Stimulated activated CD4-positive, alpha-beta T cell treated with anti-CD3 and anti-CD28 coated beads, Interleukin-4, amount 100 ng/mL, for 1 hour (primary cell): ENCODE measurements around the gene JADE3.
"Not testable (repeated sequence)": the region's sequence is repeated elsewhere in the genome, so short reads cannot be mapped to it uniquely, and the experiment has no call there.

Source experiments
- DNase-seq: peaks from one replicate; pipeline ENCODE4 v3.0.0-alpha.2; 2020

The JADE3 gene

GRCh38 chrX:46938589-46938988 is 26.4 kb downstream of the JADE3 start:
- no peak for DNase-seq

GRCh38 chrX:46941341-46941740 is 29.1 kb downstream of the JADE3 start:
- no peak for DNase-seq

- no peak for DNase-seq
Observed at GRCh38 chrX:46953137-46953527, 40.9 kb downstream of the JADE3 start.

GRCh38 chrX:46953597-46953996 is 41.4 kb downstream of the JADE3 start:
- DNase-seq: no peak

GRCh38 chrX:46954716-46955115 is 42.5 kb downstream of the JADE3 start:
- DNase-seq: no peak

GRCh38 chrX:46956589-46956988 is 44.4 kb downstream of the JADE3 start:
- not testable (repeated sequence) for DNase-seq

- DNase-seq: no peak
Observed at GRCh38 chrX:46957297-46957696, 45.1 kb downstream of the JADE3 start.

- DNase-seq: no peak
Observed at GRCh38 chrX:46959101-46959500, 46.9 kb downstream of the JADE3 start.

GRCh38 chrX:46959985-46960700 is 47.9 kb downstream of the JADE3 start:
- no peak for DNase-seq

- DNase-seq: no peak
Observed at GRCh38 chrX:46961097-46961496, 48.9 kb downstream of the JADE3 start.

- no peak for DNase-seq
Observed at GRCh38 chrX:46961574-46962283, 49.5 kb downstream of the JADE3 start.

- DNase-seq: no peak
Observed at GRCh38 chrX:46965125-46965758, 53.0 kb downstream of the JADE3 start.

GRCh38 chrX:46967547-46967946 is 55.3 kb downstream of the JADE3 start:
- DNase-seq: no peak

- DNase-seq: not testable (repeated sequence)
Observed at GRCh38 chrX:46977046-46977445, 64.8 kb downstream of the JADE3 start.

- peak; percentile 72 for DNase-seq
Observed at GRCh38 chrX:46978341-46979291, 66.4 kb downstream of the JADE3 start.

- DNase-seq: no peak
Observed at GRCh38 chrX:46984705-46985104, 72.5 kb downstream of the JADE3 start.

- DNase-seq: no peak
Observed at GRCh38 chrX:46989548-46989947, 77.3 kb downstream of the JADE3 start.

- DNase-seq: no peak
Observed at GRCh38 chrX:46991664-46992063, 79.4 kb downstream of the JADE3 start.

GRCh38 chrX:46992070-46992469 is 79.8 kb downstream of the JADE3 start:
- DNase-seq: no peak

GRCh38 chrX:46994096-46994495 is 81.9 kb downstream of the JADE3 start:
- no peak for DNase-seq

- DNase-seq: no peak
Observed at GRCh38 chrX:47012131-47012530, 99.9 kb downstream of the JADE3 start.

GRCh38 chrX:47026198-47026597 is 114.0 kb downstream of the JADE3 start:
- DNase-seq: no peak

GRCh38 chrX:47030339-47030738 is 118.1 kb downstream of the JADE3 start:
- no peak for DNase-seq
